ENCODE results near the gene RBMY1J.
"Not testable (repeated sequence)": the region's sequence is repeated elsewhere in the genome, so short reads cannot be mapped to it uniquely, and the experiment has no call there.

The RBMY1J gene

GRCh38 chrY:22403110-22403509 lies at the start of gene RBMY1J:
Gene RBMY1J, plus strand, starts transcription at chrY:22403410. Its CDS starts 2,038 bp downstream, at chrY:22405448.
- H3K9me3 ChIP-seq (ENCODE audit: control insufficient read depth, low read length); H3K4me1 ChIP-seq (ENCODE audit: control insufficient read depth, insufficient read depth, low read length): not testable (repeated sequence)

DNA sequence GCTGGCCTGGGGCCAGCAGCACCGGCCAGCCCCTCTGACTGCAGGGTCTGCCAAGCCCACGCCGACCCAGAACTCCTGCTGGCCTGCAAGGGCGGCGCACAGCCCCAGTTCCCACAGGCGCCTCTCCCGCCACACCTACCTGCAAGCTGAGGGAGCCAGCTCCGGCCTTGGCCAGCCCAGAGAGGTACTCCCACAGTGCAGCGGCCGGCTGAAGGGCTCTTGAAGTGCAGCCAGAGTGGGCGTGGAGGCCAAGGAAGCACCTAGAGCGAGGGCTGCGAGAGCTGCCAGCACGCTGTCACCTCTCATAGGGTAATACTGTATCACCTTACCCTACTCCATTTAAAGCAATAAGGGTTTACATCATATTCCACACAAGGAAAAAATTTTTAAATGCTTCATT lies 35.8 kb upstream of the RBMY1J start:
- H3K36me3 ChIP-seq (ENCODE audit: control insufficient read depth, insufficient read depth, low read length): no peaks in the 10 kb centered on the region
- H3K9me3 ChIP-seq (ENCODE audit: control insufficient read depth, low read length): no peaks in the 10 kb centered on the region
- H3K4me1 ChIP-seq (ENCODE audit: control insufficient read depth, insufficient read depth, low read length): no peaks in the 10 kb centered on the region
- H3K9ac ChIP-seq (ENCODE audit: low read length): no peak overlapping the region
- H3K4me3 ChIP-seq (ENCODE audit: low read length): no peak overlapping the region
- H3K27me3 ChIP-seq (ENCODE audit: control insufficient read depth, insufficient read depth, low read length): no peaks in the 10 kb centered on the region

More at GRCh38 chrY:22403110-22403509, at the start of gene RBMY1J:
- not testable (repeated sequence) for H3K27me3 ChIP-seq (ENCODE audit: control insufficient read depth, insufficient read depth, low read length); H3K4me3 ChIP-seq (ENCODE audit: low read length); H3K9ac ChIP-seq (ENCODE audit: low read length); H3K36me3 ChIP-seq (ENCODE audit: control insufficient read depth, insufficient read depth, low read length)

DNA sequence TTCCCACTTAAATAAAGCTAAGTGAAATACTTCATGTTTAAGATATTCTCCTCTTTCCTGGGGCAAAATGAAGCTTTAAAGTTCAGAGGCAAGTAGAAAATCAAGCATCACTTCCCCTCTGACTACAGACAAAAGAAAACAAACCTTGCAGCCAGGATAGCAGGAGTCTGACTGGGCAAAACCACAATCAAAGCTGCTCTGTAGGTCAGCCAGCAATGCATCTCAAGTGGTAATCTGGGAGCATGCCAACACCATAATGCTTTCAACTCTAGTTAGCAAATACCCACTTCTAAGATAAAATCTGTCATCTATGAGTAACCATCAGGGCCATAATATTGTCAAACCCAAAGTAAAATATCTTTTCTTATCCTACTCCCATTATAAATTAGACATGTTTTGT lies 32.6 kb upstream of the RBMY1J start:
- Histone ChIP-seq H3K4me3 (ENCODE audit: low read length) (no peak overlapping the region), H3K9ac (ENCODE audit: low read length) (no peak overlapping the region), H3K9me3 (ENCODE audit: control insufficient read depth, low read length) (no peaks in the 10 kb centered on the region), H3K27me3 (ENCODE audit: control insufficient read depth, insufficient read depth, low read length) (no peaks in the 10 kb centered on the region), H3K4me1 (ENCODE audit: control insufficient read depth, insufficient read depth, low read length) (no peaks in the 10 kb centered on the region), H3K36me3 (ENCODE audit: control insufficient read depth, insufficient read depth, low read length) (no peaks in the 10 kb centered on the region)

- Histone ChIP-seq H3K36me3 (ENCODE audit: control insufficient read depth, insufficient read depth, low read length) (no peaks in the 10 kb centered on the region), H3K9me3 (ENCODE audit: control insufficient read depth, low read length) (no peaks in the 10 kb centered on the region), H3K4me3 (ENCODE audit: low read length) (no peak overlapping the region), H3K4me1 (ENCODE audit: control insufficient read depth, insufficient read depth, low read length) (no peaks in the 10 kb centered on the region), H3K27me3 (ENCODE audit: control insufficient read depth, insufficient read depth, low read length) (no peaks in the 10 kb centered on the region), H3K9ac (ENCODE audit: low read length) (no peak overlapping the region)
Observed at GRCh38 chrY:22373494-22373893, 29.7 kb upstream of the RBMY1J start.

DNA sequence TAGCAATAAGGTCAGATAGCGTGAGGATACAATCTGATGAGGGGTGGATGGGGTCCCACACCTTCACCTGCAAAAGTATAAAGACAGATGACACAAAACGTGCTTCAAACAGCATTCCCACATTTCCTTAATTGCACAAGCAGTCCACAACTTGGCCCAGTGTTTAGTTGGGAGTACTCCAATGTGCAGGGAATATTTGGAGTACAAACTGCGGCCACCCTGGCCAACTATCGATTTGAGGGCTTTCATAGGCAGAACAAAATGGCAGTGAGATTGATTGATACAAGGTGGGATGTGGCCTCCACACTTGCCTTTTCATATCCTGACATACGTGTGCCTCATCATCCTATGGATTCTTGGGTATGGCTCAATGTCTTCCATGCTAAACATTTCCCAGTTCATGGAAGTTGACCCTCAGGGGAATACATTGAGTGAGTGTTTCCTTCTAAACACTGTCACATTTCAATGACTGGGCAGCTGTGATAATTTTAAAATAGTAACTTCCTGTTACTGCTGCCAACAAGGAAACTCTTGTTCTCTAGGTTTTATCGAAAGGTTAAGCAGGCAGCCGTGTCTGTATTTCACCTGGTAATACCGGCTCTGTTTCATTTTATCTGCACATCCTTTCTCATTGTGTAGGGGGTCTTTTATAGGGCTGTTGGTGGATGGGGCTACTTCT lies 41.6 kb downstream of the RBMY1J start:
- not testable (repeated sequence) for H3K9ac ChIP-seq (ENCODE audit: low read length); H3K4me1 ChIP-seq (ENCODE audit: control insufficient read depth, insufficient read depth, low read length); H3K27me3 ChIP-seq (ENCODE audit: control insufficient read depth, insufficient read depth, low read length); H3K4me3 ChIP-seq (ENCODE audit: low read length); H3K9me3 ChIP-seq (ENCODE audit: control insufficient read depth, low read length); H3K36me3 ChIP-seq (ENCODE audit: control insufficient read depth, insufficient read depth, low read length)

- not testable (repeated sequence) for H3K9me3 ChIP-seq (ENCODE audit: control insufficient read depth, low read length); H3K4me1 ChIP-seq (ENCODE audit: control insufficient read depth, insufficient read depth, low read length); H3K36me3 ChIP-seq (ENCODE audit: control insufficient read depth, insufficient read depth, low read length); H3K27me3 ChIP-seq (ENCODE audit: control insufficient read depth, insufficient read depth, low read length); H3K9ac ChIP-seq (ENCODE audit: low read length); H3K4me3 ChIP-seq (ENCODE audit: low read length)
Observed at GRCh38 chrY:22455522-22455921, 52.3 kb downstream of the RBMY1J start.

- not testable (repeated sequence) for H3K4me3 ChIP-seq (ENCODE audit: low read length); H3K9me3 ChIP-seq (ENCODE audit: control insufficient read depth, low read length); H3K27me3 ChIP-seq (ENCODE audit: control insufficient read depth, insufficient read depth, low read length); H3K36me3 ChIP-seq (ENCODE audit: control insufficient read depth, insufficient read depth, low read length); H3K9ac ChIP-seq (ENCODE audit: low read length); H3K4me1 ChIP-seq (ENCODE audit: control insufficient read depth, insufficient read depth, low read length)
Observed at GRCh38 chrY:22461962-22462361, 58.8 kb downstream of the RBMY1J start.

Measured in mucosa of stomach (tissue), 1 donor.